Measurements from ENCODE around the gene CELF4. TPM values are rescaled to one million over a fixed set of nuclear protein-coding genes. Genes with fewer than 3 reads are reported as not detected.

CELF4 gene
- total and polyA plus RNA-seq, 2 of the 4 experiments (the other 2 are of a cell fraction) = not detected

DNA sequence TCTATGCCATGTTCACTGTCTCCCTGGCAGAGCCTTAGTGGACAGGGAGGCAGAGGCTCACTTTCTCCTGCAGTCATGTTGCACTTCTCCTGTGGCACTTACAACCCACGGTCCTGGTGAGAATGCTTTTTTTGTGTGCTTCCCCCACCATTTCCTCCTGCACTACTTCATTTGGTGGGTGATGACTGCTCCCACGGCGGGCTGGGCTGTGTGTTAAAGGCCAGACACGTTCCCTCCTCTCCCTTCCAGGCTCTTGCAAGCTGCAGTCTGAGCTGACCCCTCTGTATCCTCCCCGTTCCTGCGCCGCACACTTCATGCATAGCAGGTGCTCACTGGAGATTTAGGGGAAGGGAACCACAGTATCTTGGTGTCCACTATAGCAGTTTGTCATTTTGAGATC lies 170.5 kb downstream of the CELF4 start:
- CTCF ChIA-PET = no interaction called here
- Histone ChIP-seq H3K23ac (ENCODE audit: low read depth, low read length) (peak overlapping the region; percentile 7; the same call in 1 of the 2 replicates), H3K4ac (ENCODE audit: low read depth, low read length) (peak overlapping the region; percentile 95), H3K9ac (ENCODE audit: low read depth, low read length) (no peak overlapping the region), H4K5ac (ENCODE audit: low read depth, low read length) (peak overlapping the region; percentile 77), H3K79me1 (ENCODE audit: low read depth in 1 of 2, low read length in 2 of 2) (no peaks in the 10 kb centered on the region), H3K56ac (ENCODE audit: extremely low read depth, insufficient read depth, low read length) (no peak overlapping the region), H2BK20ac (ENCODE audit: low read depth, low read length) (peak overlapping the region; percentile 71; the same call in 1 of the 2 replicates), H2AK5ac (ENCODE audit: low read depth, low read length) (peak overlapping the region; percentile 88), H2AK9ac (replicated peaks; ENCODE audit: low read depth, low read length, poor library complexity) (peak overlapping the region; percentile 71), H4K91ac (ENCODE audit: insufficient read depth, low read depth, low read length) (peak overlapping the region; percentile 92), H3K4me1 (ENCODE audit: control insufficient read depth, insufficient read depth, low read length) (peaks cover 20% of the 10 kb centered on the region), H3K27ac (ENCODE audit: insufficient read depth, low read length) (no peak overlapping the region), H2AFZ (replicated peaks; ENCODE audit: low read length, poor library complexity) (peak overlapping the region; percentile 68), H3K9me1 (ENCODE audit: insufficient read depth, low read length) (peaks cover 3% of the 10 kb centered on the region; the same call in 1 of the 2 replicates), H2BK15ac (ENCODE audit: low read depth, low read length) (peak overlapping the region; percentile 74; the same call in 1 of the 3 replicates), H2BK5ac (ENCODE audit: low read depth, low read length, poor library complexity, severe bottlenecking) (no peak overlapping the region), H3K9me3 (ENCODE audit: control insufficient read depth, insufficient read depth, low read length) (no peaks in the 10 kb centered on the region), H3K36me3 (ENCODE audit: control insufficient read depth, insufficient read depth, low read length) (no peaks in the 10 kb centered on the region), H3K18ac (ENCODE audit: low read depth, low read length) (peak overlapping the region; percentile 74), H3K4me2 (ENCODE audit: low read depth, low read length) (no peak overlapping the region), H3K27me3 (ENCODE audit: control insufficient read depth, insufficient read depth, low read length) (peaks cover 4% of the 10 kb centered on the region; the same call in 1 of the 2 replicates), H3K4me3 (ENCODE audit: insufficient read depth, low read depth, low read length) (no peak overlapping the region), H4K20me1 (ENCODE audit: insufficient read depth, low read length) (no peaks in the 10 kb centered on the region), H3K14ac (replicated peaks; ENCODE audit: low read depth, low read length) (no peak overlapping the region), H2BK120ac (ENCODE audit: low read depth, low read length) (peak overlapping the region; percentile 90), H4K8ac (ENCODE audit: low read depth in 2 of 2, low read length in 2 of 2) (peak overlapping the region in 1 of 2 experiments; percentile 4; a peak in 2 of 4 replicates)
- TF ChIP-seq RCOR1 (IDR thresholded peaks at IDR 0.05; ENCODE audit: insufficient replicate concordance, low read length) (no peak), MXI1 (IDR thresholded peaks at IDR 0.05; ENCODE audit: borderline replicate concordance, low read depth, low read length) (no peak)
- dilution Hi-C loops (cut with HindIII; ENCODE audit: low sequenced_read_pairs, unreplicated experiment) (no loop called here), intact Hi-C loops (cut with micrococcal nuclease) (loop anchor here (2.0 kb wide), 1 partner anchor 82 kb away; no protein-coding TSS in a partner anchor), in situ Hi-C loops (cut with MboI; ENCODE audit: low sequenced_read_pairs) (loop anchor here (10.0 kb wide), 1 partner anchor 50 kb away; no protein-coding TSS in a partner anchor)
- no TSS peak for BruUV-seq (replicated peaks)
- WGBS, 2 experiments (ENCODE audit: extremely low coverage in 2 of 2, insufficient read length in 1 of 2) = no CpG with 5 or more reads among the region's 7 CpGs
- POLR2A ChIA-PET (ENCODE audit: unreplicated experiment) = no interaction called here
- DNase-seq = no peak
- ATAC-seq (ENCODE audit: low read depth) = no peak
